Endothelial cell of hepatic sinusoid (primary cell): ENCODE measurements around the gene B3GNT5.

Experiments
- in situ Hi-C: cut with HindIII; loops from 2 replicates; pipeline ENCODE4 v1.10.0; 2017; ENCODE audit warnings: low sequenced_read_pairs

B3GNT5 gene

GRCh38 chr3:183315739-183316138 is 62.7 kb downstream of the B3GNT5 start:
- in situ Hi-C loops, result loop anchor here (5.0 kb wide), 1 partner anchor 98 kb away; no protein-coding TSS in a partner anchor

GRCh38 chr3:183317271-183317670 is 64.2 kb downstream of the B3GNT5 start:
- in situ Hi-C loops, result loop anchor here (5.0 kb wide), 1 partner anchor 100 kb away; no protein-coding TSS in a partner anchor

- in situ Hi-C loops, result loop anchor here (5.0 kb wide), 1 partner anchor 101 kb away; no protein-coding TSS in a partner anchor
Measured at GRCh38 chr3:183317886-183318865, 65.1 kb downstream of the B3GNT5 start.

GRCh38 chr3:183318877-183319276 is 65.8 kb downstream of the B3GNT5 start:
- in situ Hi-C loops, result loop anchor here (5.0 kb wide), 1 partner anchor 102 kb away; no protein-coding TSS in a partner anchor

GRCh38 chr3:183319371-183319770 is 66.3 kb downstream of the B3GNT5 start:
- in situ Hi-C loops, result loop anchor here (5.0 kb wide), 1 partner anchor 102 kb away; no protein-coding TSS in a partner anchor
